HG02588 (cell line): ENCODE measurements around the gene MAGT1.
"Not testable (repeated sequence)": the region's sequence is repeated elsewhere in the genome, so short reads cannot be mapped to it uniquely, and the experiment has no call there.

Source experiments
- ATAC-seq: cut with Tn5 transposase; IDR thresholded peaks from one replicate; pipeline ENCODE4 v1.9.1; 2021; ENCODE audit warnings: mild to moderate bottlenecking, moderate library complexity; ENCODE audit not compliant: unreplicated experiment

The MAGT1 gene

DNA sequence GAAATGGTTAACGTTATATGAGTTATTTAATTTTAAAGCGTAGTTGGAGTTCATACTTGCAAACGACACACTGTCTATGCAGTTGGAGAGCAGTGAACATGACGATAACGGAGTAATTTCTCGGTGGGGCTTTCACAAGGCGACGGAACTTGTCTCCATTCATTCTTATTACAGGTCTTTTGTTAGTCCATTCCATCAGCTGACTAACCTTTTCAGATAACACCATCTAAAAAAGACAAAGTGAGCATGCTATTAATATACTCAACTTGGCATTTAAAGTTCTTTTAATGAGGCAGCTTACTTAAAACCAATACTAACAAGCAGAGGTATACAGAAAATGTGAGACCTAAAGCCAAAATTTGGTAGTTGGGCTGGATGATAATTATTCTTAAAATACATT is 19.9 kb downstream of the MAGT1 start:
- no peak for ATAC-seq

DNA sequence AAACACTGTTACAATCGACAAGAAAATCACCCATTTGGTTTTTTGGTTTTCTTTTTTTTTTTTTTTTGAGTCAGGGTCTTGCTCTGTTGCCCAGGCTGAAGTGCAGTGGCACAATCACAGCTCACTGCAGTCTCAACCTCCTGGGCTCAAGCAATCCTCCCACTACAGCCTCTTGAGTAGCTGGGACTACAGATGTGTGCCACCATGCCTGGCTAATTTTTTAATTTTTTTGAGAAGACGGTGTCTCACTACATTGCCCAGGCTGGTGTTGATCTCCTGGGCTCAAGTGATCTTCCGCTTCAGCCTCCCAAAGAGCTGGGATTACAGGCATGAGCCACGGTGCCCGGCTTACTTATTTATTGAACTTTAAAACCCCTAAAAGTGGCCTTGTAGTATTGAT is 63.7 kb downstream of the MAGT1 start:
- not testable (repeated sequence) for ATAC-seq

DNA sequence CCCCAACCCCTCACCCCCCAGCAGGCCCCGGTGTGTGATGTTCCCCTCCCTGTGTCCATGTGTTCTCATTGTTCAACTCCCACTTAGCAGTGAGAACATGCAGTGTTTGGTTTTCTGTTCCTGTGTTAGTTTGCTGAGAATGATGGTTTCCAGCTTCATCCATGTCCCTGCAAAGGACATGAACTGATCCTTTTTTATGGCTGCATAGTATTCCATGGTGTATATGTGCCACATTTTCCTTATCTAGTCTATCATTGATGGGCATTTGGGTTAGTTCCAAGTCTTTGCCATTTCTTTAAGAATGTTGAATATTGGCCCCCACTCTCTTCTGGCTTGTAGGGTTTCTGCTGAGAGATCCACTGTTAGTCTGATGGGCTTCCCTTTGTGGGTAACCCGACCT is 73.2 kb downstream of the MAGT1 start:
- ATAC-seq: not testable (repeated sequence)

DNA sequence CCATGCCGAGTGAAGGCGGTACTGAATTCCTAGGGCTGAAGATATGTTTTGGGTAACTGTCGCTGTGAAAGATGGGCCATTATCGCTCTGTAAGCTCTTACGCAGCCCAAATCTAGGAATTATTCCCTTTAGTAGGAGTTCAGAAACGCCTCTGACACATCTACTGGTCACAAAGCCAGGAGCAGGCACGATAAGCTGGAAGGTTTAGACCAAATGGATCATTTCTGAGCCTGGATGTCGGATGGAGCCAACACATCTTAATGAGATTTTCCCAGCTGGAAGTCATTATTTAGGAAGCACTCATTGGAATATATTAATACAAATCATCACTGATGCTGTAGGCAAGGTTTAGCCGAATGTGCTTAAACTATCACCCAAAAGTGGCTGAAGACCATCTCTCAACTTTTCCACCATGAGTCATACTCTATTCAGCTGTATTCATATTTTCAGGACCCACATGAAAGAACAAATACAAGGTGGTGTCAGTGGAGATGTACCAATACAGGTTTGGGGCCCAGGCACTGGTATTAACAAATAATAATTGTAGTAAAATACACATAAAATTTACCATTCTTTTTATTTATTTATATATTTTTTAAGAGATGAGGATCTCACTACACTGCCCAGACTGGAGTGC is 75.0 kb downstream of the MAGT1 start:
- no peak for ATAC-seq

DNA sequence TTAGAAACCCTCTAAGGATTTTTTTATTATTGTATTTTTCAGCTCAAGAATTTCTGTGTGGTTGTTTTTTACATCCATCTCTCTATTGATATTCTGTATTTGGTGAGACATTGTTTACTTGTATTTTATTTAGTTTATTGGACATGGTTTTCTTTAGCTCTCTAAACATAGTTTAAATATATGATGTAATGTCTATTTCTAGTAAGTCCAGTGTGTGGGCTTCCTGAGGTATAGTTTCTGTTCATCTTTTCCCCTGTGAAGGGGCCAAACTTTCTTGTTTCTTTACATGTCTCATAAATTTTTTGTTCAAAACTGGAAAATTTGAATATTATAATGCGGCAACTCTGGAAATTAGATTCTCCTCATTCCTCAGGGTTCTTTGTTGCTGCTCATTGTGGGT is 81.0 kb downstream of the MAGT1 start:
- no peak for ATAC-seq

DNA sequence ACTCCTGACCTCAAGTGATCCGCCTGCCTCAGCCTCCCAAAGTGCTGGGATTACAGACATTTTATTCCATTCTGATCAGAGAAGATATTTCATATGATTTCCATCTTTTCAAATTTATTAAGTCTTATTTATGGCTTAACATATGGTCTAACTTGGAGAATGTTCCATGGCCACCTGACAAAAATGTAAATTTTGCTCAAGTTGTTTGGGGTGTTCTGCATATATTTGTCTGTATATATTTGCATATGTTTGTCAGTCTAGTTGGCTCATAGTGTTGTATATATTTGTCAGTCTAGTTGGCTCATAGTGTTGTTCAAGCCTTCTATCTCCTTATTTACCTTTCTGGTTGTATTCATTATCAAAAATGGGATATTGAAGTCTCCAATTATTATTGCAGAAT is 93.0 kb downstream of the MAGT1 start:
- no peak for ATAC-seq

DNA sequence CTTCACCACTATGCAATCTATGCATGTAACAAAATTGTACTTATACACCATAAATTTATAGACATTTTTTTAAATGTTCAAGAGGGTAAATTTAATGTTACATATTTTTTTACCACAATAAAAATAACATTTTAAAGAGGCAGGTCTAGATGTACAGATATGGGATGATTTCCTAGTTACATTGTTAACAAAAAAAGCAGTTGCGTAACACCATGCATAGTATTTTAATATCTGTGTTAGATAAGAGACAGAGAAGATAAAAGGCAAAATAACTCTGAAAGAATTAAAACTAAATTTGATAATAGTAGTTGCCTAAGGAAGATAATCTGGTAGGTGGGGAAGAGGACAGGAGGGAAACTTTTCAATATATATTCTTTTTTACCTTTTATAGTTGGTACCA is 100.1 kb downstream of the MAGT1 start:
- no peak for ATAC-seq

DNA sequence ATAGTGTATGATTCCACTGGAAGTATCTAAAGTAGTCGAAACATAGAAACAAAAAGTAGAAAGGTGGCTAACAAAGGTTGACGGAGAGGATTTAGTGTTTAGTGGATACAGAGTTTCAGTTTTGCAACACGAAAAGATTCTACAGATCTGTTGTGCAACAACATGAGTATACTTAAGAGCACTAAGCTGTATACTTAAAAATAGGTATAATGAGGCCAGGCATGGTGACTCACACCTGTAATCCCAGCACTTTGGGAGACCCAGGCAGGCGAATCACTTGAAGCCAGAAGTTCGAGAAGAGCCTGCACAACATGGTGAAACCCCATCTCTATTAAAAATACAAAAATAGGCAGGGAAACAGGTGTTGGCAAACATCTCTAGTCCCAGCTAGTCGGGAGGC is 101.3 kb downstream of the MAGT1 start:
- ATAC-seq: no peak

DNA sequence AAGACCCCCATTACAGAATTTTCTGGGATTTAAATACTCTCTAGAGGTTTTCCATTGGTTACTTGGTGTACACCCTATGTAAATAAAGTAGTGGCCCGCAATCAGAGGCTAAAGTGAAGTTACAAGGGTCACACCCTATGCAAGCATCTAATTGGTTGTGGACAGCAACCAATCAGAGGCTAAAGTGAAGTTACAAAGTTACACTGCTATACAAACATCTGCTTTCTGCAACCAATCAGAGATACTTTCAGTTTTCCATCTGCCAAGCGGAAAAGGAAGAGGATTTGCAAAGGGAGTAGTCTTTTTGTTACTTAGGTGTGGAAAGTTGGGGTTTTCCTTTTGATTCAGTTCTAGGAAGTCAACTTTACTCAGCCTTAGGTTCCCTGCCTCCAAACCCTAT is 107.2 kb downstream of the MAGT1 start:
- no peak for ATAC-seq

DNA sequence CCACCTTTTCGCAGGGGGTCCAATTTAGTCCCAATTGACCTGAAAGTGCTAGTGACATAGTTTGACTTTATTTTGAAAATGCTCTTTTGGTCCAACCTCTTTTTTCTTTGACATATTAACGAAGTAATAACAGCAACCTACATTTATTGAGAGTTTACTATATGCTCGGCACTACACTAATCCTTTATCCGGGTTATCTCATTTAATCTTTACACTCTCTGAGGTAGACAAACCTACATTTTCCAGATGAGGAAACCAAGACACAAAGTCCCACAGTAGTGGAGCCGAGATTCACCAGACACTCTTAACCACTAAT is 108.9 kb downstream of the MAGT1 start:
- peak; percentile 11 for ATAC-seq

DNA sequence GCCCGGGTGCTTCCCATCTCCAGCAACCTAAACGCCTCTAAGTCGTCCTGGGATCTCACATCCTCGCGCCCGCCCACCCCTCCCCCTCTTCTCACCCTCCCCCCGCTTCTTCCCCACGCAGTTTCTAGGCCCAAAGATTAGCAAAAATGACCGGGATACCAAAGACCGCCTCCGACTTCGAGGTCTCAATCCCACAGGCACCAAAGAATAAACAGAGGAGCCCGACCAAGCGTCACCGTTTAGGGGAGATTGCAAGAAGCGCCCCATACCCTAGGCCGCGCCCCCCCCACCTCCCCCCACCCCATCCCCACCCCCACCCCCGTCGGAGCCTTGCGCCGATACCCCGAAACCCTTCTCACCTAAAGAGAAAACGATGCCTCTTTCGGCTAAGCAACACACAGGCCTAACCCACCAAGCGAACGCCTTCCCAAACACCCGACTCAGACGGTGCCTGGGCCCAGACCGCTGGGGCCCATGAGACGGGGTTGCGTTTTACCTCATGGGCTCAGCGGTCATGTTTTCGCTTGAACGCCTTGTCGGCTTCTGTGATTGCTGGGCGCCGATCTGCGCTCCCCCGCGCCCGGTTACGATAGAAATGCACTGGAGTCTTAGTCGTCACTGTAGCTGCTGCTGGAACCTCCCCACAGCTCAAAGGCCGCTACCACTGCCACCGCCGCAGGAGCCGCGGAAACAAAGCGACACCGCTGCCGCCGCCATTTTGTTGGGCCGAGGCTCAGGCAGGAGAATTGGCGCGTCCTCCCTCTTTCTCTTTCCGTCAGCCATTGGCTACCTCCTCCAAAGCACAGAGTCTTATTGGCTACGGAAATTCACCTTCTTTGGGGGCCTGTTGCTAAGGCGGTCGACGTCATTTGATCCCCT is 109.5 kb downstream of the MAGT1 start, which contains the start of gene ATRX:
Gene ATRX (minus strand): TSS at position 731 of the 879 bp plus-strand sequence. CDS start 215 bp downstream, at position 516.
- peak; percentile 92 for ATAC-seq

DNA sequence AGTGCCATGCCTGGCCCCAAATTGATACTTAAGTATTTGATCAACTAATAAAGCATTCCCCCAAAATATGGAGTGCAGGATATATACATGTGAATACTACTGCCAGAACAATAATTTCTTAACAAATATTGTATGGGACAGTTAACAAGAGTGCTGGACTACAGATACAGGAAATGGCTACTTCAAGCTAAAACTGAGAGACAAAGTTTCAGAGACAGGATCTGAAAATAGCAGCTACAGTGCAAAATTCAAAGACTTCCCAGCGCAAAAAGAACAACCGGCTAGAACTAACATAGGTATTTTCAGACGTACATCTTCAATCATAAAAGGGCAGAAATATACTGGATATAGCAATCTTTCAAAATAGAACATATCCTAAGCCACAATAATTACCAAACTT is 115.5 kb downstream of the MAGT1 start:
- ATAC-seq: no peak

DNA sequence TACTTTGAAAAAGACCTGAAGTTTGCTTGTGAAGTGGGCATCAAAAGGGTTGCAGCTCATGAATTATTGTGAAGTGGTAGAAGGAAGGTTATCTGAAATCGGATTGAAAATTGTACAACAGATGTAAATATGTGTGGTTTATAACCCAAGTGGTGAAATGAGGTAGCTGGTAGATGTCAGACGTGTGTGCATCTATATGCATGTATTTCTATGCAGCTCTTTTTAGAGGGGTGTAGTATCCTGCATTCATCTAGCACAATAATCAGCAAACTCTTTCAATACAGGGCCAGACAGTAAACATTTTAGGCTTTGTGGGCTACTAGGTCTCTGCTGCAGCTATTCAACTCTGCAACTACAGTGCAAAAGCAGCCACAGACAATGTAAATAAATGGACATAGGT is 118.6 kb downstream of the MAGT1 start:
- ATAC-seq: no peak
